GM06990 (cell line): ENCODE measurements around the gene SKI.

Experiments
- DNase-seq: peaks from one replicate; pipeline ENCODE4 v3.0.0-alpha.2; 2011; ENCODE audit not compliant: insufficient read length; ENCODE audit errors: extremely low read depth
- H3K27me3 ChIP-seq: replicated peaks from 2 replicates; pipeline ENCODE4 v1.6.0; 2011; ENCODE audit warnings: low read length; ENCODE audit not compliant: control insufficient read depth, insufficient read depth
- H3K36me3 ChIP-seq: 2 replicates; pipeline ENCODE4 v1.5.1; 2011; ENCODE audit warnings: low read length; ENCODE audit not compliant: control insufficient read depth, insufficient read depth
- H3K4me3 ChIP-seq: replicated peaks from 2 replicates; pipeline ENCODE4 v1.5.1; 2011; ENCODE audit warnings: low read depth, mild to moderate bottlenecking, control low read depth, low read length
- TF ChIP-seq, protein P1 (sequence below): IDR thresholded peaks from 2 replicates; pipeline ENCODE4 v1.5.1; 2011; ENCODE audit warnings: low read length, control low read depth, mild to moderate bottlenecking, inconsistent platforms; ENCODE audit not compliant: insufficient read depth, poor library complexity, severe bottlenecking

SKI gene

DNA sequence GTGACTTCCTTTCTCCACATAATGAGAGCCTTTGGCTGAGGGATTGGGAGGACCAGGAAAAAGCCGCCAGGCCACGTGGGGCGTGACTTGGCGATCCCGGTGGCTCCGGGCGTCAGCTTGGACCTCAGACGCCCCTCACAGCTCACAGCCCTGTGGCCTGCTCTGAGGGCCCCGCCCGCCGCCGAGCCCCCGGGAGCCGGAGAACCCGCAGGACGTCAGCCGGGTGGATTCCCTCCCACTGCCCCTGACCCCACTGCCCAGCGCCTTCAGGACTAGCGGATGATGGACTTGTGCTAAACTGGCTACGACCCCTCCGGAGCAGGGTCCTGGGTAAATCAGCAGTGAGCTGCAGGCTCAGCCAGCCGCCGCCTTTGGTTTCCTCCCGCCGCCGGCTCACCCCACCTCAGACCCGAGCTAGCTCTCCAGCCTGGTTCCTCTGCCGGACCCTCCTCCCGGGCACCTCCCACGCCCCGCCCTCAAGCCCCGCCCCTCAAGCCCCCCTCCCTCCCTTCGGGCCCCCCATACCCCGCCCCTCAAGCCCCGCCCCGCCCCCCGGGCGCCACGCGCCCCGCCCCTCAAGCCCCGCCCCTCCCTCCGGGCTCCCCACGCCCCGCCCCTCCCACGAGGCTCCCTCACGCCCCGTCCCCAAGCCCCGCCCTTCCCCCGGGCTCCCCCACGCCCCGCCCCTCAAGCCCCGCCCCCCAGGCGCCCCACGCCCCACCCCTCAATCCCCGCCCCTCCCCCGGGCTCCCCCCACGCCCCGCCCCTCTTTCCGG, 23.5 kb upstream of the SKI start:
- peak; percentile 64 for DNase-seq
- H3K36me3 ChIP-seq = no peaks in the 10 kb centered on the region
- TF ChIP-seq, protein P1, sequence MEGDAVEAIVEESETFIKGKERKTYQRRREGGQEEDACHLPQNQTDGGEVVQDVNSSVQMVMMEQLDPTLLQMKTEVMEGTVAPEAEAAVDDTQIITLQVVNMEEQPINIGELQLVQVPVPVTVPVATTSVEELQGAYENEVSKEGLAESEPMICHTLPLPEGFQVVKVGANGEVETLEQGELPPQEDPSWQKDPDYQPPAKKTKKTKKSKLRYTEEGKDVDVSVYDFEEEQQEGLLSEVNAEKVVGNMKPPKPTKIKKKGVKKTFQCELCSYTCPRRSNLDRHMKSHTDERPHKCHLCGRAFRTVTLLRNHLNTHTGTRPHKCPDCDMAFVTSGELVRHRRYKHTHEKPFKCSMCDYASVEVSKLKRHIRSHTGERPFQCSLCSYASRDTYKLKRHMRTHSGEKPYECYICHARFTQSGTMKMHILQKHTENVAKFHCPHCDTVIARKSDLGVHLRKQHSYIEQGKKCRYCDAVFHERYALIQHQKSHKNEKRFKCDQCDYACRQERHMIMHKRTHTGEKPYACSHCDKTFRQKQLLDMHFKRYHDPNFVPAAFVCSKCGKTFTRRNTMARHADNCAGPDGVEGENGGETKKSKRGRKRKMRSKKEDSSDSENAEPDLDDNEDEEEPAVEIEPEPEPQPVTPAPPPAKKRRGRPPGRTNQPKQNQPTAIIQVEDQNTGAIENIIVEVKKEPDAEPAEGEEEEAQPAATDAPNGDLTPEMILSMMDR = no peak
- no peaks in the 10 kb centered on the region; the same call in 1 of the 2 replicates for H3K27me3 ChIP-seq
- peak overlapping the region; percentile 50 for H3K4me3 ChIP-seq

DNA sequence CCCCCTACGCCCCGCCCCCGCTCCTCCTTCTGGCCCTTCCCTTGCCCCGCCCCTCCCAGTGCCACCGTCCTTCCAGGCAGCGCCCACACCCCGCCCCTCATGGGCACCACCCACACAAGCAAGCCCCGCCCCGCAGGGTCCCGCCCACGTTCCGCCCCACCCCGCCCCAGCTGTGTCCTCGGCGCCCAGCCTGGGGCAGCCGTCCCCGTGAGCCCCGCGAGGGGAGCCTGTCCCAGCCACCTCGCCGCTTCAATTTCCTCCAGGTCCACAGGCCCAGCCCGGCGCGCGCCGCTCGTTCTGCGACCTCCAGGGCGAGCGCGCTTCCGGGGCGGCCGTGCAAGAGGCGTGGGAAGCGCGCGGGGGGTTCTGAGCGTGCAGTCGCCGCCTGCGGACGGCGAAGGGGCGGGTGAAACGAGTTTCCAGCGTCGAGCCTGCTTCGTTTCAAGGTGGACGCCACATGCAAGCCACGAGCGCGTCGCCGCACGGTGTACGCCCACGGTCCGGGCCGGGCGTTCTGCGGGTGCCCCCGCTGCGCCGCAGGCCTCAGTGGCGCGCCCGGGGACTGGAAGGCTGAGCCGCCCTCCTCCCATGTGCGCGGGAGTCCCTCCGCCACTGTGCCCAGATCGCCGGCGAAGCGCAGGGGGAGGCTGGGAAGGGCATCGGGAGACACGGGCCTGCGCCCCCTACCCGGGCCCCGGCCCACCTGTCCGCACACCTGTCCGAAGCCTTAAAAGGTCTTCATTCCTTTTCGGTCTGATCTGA, 22.7 kb upstream of the SKI start:
- H3K27me3 ChIP-seq = no peaks in the 10 kb centered on the region; the same call in 1 of the 2 replicates
- TF ChIP-seq, protein P1 = no peak
- H3K4me3 ChIP-seq = peak overlapping the region; percentile 61
- DNase-seq = peak; percentile 83
- H3K36me3 ChIP-seq = no peaks in the 10 kb centered on the region

DNA sequence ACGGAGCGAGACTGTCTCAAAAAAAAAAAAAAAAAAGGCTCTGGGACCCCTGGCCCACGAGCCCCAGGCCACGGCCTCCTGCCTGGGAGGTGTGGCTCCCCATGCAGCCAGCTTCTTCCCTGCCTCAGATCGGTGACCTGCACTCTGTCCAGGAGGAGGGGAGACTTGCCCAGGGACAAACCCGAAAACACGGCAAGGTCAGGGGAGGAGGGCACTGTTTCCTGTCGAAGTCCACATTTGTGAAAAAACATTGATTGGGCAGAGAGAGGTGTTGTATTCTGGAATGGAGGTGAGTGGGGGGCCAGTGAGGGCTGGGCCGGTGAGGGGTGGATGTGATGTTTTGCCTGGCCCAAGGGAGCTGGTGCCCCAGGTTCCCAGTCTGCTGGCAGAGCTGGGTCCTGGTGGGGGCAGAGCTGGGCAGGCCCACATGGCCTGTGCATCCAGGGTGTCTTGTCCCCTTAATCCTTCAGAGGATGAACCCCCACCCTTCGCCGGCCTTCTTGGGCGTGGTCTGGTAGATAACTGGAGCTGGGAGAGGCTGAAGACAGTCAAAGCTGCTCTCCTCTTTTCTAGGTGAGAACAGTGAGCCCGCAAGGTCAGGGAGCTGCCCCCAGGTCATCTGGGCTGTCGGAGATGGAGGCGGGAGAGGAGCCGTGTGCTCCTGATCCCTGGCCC, 21.2 kb upstream of the SKI start:
- Histone ChIP-seq H3K4me3 (no peak overlapping the region), H3K27me3 (no peaks in the 10 kb centered on the region; the same call in 1 of the 2 replicates), H3K36me3 (no peaks in the 10 kb centered on the region)
- DNase-seq = peak; percentile 13
- TF ChIP-seq, protein P1 = no peak

DNA sequence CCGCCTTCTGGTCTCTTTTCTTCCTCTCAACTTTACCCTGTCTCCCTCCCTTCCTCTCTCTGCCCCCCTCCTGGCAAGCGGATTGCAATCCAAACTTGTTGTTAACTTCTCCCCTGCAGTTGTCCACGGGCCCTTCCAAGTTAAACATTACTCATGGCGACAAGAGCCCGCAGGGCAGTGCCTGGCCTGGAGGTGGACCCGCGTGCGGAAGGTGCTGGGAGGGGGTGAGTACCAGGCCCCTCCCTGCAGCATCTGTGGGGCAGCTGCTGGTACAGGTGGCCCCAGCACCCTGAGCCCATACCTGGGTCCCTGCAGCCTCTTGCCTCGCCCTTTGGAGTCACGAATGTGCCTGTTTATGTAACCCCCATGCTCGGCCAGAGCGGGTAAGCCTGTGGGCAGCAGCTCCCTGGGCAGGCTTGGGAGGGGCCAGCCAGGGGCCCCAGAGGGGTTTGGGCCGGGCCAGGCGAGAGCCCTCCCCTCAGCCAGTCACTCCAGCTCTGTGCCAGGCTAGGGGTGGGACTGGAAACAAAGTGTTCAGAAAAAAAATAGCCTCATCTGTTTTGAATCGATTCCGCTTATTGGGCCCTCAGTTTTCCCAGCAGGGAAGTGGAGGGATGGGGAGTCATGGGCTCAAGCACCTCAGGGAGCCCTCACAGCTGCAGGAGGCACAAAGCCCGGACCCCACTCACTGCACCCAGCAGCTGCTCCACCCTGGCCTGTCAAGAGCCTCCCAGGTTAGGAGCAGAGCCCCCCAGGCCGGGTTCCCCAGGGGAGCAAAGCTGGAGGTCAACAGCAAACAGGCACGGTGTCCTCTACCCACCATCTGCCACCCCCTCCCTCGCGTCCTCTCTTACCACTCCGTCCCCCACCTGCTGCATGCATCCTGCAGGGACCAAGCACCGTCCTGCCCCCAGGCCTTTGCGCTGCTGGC, 19.5 kb upstream of the SKI start:
- TF ChIP-seq, protein P1 = no peak
- H3K27me3 ChIP-seq = no peaks in the 10 kb centered on the region; the same call in 1 of the 2 replicates
- DNase-seq = no peak
- no peak overlapping the region for H3K4me3 ChIP-seq
- H3K36me3 ChIP-seq = no peaks in the 10 kb centered on the region
